ENCODE data around the gene RPP30. TPM values are rescaled to one million over a fixed set of nuclear protein-coding genes. Genes with fewer than 3 reads are reported as not detected.
A peak's percentile ranks its signal among the peaks of the same experiment; 100 is the strongest.

The RPP30 gene
- 31.5 TPM for total RNA-seq (ENCODE audit: unreplicated experiment)
- long read RNA-seq, transcript RPP30-202 (11 exons, 2,589 nt), result major isoform, 15 of 22 reads
- long read RNA-seq, partial matches to known transcripts, result 2 of 22 reads
- long read RNA-seq, other reads (novel, unspliced or antisense), result 5 of 22 reads

DNA sequence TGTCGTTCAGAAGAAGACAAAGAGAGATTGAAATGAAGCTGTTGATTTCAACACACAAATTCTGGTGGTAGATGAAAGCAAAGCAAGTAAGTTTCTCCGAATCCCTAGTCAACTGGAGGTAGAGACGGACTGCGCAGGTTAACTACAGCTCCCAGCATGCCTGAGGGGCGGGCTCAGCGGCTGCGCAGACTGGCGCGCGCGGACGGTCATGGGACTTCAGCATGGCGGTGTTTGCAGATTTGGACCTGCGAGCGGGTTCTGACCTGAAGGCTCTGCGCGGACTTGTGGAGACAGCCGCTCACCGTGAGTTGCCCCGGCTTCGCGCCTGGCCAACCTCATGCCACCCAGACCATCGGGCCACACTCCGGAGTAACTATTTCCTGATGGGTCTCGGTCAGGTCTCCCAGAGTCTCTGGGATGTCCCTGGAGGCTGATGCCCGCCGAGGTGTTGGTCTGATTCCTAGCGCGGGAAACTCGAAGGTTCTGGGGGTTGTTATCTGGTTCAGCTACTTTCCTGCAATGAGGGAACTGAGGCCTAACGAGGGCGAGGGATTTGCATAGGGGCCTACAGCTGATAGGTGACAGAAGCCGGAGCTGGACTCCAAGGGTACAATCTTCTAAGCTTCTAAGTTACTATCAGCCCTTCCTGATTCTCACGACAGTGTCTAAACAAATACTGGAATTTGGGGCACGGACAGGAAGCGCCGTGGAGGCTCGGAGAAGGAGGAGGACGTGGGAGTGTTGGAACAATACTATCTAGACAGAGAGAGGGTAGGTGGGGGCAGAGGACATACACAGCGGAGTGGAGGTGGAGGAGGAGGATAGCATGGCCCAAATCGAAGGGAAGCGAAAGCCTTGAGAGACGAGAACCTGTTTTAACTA, at the start of gene RPP30:
Gene RPP30 (plus strand): TSS at position 209 of the 882 bp plus-strand sequence. CDS start 13 bp downstream, at position 222.
- H3K4me3 Mint-ChIP-seq (ENCODE audit: unreplicated experiment), result peak within 1 kb of the TSS; percentile 99
- peaks cover 3% of the 10 kb centered on the region for H3K9me3 Mint-ChIP-seq (ENCODE audit: unreplicated experiment)

DNA sequence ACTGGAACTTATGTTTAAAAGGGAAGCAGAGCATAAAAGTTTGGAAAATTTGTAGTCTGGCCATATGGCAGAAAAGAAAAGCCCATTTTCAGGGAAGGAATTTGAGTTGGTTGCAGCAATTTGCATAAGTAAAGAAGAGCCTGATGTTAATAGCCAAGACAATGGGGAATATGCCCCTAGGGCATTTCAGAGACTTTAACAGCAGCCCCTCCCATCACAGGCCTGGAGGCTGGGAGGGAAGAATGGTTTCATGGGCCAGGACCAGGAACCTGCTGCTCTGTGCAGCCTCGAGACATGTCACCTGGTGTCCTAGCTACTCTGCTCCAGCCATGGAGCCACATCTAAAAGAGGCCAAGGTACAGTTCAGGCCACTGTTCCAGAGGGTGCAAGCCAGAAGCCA, 49.3 kb upstream of the RPP30 start:
- H3K27me3 Mint-ChIP-seq (ENCODE audit: unreplicated experiment), result peaks cover 2% of the 10 kb centered on the region
- DNase-seq, result no peak
- H3K27ac Mint-ChIP-seq (ENCODE audit: unreplicated experiment), result no peak overlapping the region
- peaks cover 14% of the 10 kb centered on the region for H3K36me3 Mint-ChIP-seq (ENCODE audit: unreplicated experiment)
- H3K4me1 Mint-ChIP-seq (ENCODE audit: low read depth, unreplicated experiment), result peaks cover 2% of the 10 kb centered on the region
- no peaks in the 10 kb centered on the region for H3K9me3 Mint-ChIP-seq (ENCODE audit: unreplicated experiment)
- H3K4me3 Mint-ChIP-seq (ENCODE audit: unreplicated experiment), result no peak overlapping the region
- TF ChIP-seq, protein P1, sequence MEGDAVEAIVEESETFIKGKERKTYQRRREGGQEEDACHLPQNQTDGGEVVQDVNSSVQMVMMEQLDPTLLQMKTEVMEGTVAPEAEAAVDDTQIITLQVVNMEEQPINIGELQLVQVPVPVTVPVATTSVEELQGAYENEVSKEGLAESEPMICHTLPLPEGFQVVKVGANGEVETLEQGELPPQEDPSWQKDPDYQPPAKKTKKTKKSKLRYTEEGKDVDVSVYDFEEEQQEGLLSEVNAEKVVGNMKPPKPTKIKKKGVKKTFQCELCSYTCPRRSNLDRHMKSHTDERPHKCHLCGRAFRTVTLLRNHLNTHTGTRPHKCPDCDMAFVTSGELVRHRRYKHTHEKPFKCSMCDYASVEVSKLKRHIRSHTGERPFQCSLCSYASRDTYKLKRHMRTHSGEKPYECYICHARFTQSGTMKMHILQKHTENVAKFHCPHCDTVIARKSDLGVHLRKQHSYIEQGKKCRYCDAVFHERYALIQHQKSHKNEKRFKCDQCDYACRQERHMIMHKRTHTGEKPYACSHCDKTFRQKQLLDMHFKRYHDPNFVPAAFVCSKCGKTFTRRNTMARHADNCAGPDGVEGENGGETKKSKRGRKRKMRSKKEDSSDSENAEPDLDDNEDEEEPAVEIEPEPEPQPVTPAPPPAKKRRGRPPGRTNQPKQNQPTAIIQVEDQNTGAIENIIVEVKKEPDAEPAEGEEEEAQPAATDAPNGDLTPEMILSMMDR (IDR thresholded peaks at IDR 0.05; ENCODE audit: partially characterized antibody, unreplicated experiment), result no peak

More for the DNA sequence above, at the start of gene RPP30:
- peak within 1 kb of the TSS; percentile 89 for H3K27ac Mint-ChIP-seq (ENCODE audit: unreplicated experiment)
- TF ChIP-seq, protein P1 (IDR thresholded peaks at IDR 0.05; ENCODE audit: partially characterized antibody, unreplicated experiment), result peak; percentile 16
- peaks cover 2% of the 10 kb centered on the region for H3K27me3 Mint-ChIP-seq (ENCODE audit: unreplicated experiment)
- DNase-seq, result peak; percentile 88
- H3K36me3 Mint-ChIP-seq (ENCODE audit: unreplicated experiment), result no peaks in the 10 kb centered on the region
- peaks cover 10% of the 10 kb centered on the region for H3K4me1 Mint-ChIP-seq (ENCODE audit: low read depth, unreplicated experiment)

DNA sequence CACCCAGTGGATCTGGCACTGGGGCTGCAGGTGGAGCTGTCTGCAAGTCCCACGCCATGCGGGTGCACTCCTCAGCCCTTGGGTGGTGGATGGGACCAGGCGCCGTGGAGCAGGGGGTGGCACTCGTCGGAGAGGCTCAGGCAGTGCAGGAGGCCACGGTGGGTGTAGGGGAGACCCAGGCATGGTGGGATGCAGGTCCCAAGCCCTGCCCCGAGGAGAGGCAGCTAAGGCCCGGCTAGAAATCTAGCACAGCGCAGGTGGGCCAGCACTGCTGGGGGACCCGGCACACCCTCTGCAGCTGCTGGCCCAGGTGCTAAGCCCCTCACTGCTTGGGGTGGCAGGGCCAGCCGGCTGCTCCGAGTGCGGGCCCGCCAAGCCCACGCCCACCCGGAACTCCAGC, 39.7 kb upstream of the RPP30 start:
- no peaks in the 10 kb centered on the region for H3K27me3 Mint-ChIP-seq (ENCODE audit: unreplicated experiment)
- peaks cover 2% of the 10 kb centered on the region for H3K9me3 Mint-ChIP-seq (ENCODE audit: unreplicated experiment)
- TF ChIP-seq, protein P1 (IDR thresholded peaks at IDR 0.05; ENCODE audit: partially characterized antibody, unreplicated experiment), result no peak
- no peak overlapping the region for H3K4me3 Mint-ChIP-seq (ENCODE audit: unreplicated experiment)
- H3K27ac Mint-ChIP-seq (ENCODE audit: unreplicated experiment), result no peak overlapping the region
- no peaks in the 10 kb centered on the region for H3K4me1 Mint-ChIP-seq (ENCODE audit: low read depth, unreplicated experiment)
- peaks cover 12% of the 10 kb centered on the region for H3K36me3 Mint-ChIP-seq (ENCODE audit: unreplicated experiment)
- DNase-seq, result no peak

DNA sequence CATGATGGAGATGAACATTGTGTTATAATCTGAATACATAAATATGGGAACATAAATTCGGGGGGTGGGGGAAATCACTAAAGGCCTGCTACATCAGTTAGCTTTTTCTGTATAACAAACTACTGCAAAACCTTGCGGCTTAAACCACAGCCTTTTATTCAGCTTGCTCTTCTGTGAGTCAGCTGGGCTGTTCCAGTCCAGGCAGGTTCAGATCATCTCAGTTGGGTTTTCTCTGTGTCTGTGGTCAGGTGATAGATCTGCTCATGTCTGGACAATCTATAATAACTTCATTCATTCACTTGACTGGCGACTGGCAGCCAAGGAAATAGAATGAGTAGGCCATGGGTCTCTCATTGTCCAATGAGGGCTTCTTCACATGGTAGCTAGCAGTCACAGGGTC, 37.4 kb upstream of the RPP30 start:
- TF ChIP-seq, protein P1 (IDR thresholded peaks at IDR 0.05; ENCODE audit: partially characterized antibody, unreplicated experiment), result no peak
- H3K9me3 Mint-ChIP-seq (ENCODE audit: unreplicated experiment), result peaks cover 2% of the 10 kb centered on the region
- peaks cover 8% of the 10 kb centered on the region for H3K4me1 Mint-ChIP-seq (ENCODE audit: low read depth, unreplicated experiment)
- H3K27me3 Mint-ChIP-seq (ENCODE audit: unreplicated experiment), result no peaks in the 10 kb centered on the region
- H3K4me3 Mint-ChIP-seq (ENCODE audit: unreplicated experiment), result no peak overlapping the region
- no peak overlapping the region for H3K27ac Mint-ChIP-seq (ENCODE audit: unreplicated experiment)
- H3K36me3 Mint-ChIP-seq (ENCODE audit: unreplicated experiment), result peaks cover 12% of the 10 kb centered on the region
- no peak for DNase-seq

DNA sequence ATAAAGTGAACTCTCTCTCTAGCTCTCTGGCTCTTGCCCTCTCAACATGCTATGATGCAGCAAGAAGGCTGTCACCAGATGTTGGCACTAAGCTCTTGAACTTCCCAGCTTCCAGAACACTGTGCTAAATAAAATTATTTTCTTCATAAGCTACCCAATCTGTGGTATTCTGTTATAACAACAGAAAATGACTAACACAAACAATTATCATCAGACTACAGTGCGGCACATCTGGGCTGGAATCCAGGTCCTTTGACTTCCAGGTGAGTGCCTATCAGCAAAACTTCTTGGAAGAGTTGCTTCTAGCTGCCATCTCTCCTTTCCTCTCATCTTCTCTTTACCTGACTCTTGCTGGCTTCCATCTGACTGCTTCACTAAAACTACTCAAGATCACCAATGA, 34.3 kb upstream of the RPP30 start:
- H3K36me3 Mint-ChIP-seq (ENCODE audit: unreplicated experiment), result no peaks in the 10 kb centered on the region
- no peak overlapping the region for H3K4me3 Mint-ChIP-seq (ENCODE audit: unreplicated experiment)
- no peak for DNase-seq
- TF ChIP-seq, protein P1 (IDR thresholded peaks at IDR 0.05; ENCODE audit: partially characterized antibody, unreplicated experiment), result no peak
- no peak overlapping the region for H3K27ac Mint-ChIP-seq (ENCODE audit: unreplicated experiment)
- H3K27me3 Mint-ChIP-seq (ENCODE audit: unreplicated experiment), result peaks cover 4% of the 10 kb centered on the region
- peaks cover 6% of the 10 kb centered on the region for H3K9me3 Mint-ChIP-seq (ENCODE audit: unreplicated experiment)
- H3K4me1 Mint-ChIP-seq (ENCODE audit: low read depth, unreplicated experiment), result peaks cover 20% of the 10 kb centered on the region

Data from glutamatergic neuron (in vitro differentiated cells).